Activated CD8-positive, alpha-beta memory T cell treated with anti-CD3 and anti-CD28 coated beads, Interleukin-2, amount 50 U/mL, for 24 hours (primary cell): ENCODE results near the gene UCHL5.
"Not testable (repeated sequence)": the region's sequence is repeated elsewhere in the genome, so short reads cannot be mapped to it uniquely, and the experiment has no call there.

Experiments used
- DNase-seq: peaks from one replicate; pipeline ENCODE4 v3.0.0-alpha.2; 2020; ENCODE audit errors: extremely low read depth

Gene UCHL5

GRCh38 chr1:193065954-193066353 lies 6.8 kb upstream of the UCHL5 start:
- no peak for DNase-seq

DNA sequence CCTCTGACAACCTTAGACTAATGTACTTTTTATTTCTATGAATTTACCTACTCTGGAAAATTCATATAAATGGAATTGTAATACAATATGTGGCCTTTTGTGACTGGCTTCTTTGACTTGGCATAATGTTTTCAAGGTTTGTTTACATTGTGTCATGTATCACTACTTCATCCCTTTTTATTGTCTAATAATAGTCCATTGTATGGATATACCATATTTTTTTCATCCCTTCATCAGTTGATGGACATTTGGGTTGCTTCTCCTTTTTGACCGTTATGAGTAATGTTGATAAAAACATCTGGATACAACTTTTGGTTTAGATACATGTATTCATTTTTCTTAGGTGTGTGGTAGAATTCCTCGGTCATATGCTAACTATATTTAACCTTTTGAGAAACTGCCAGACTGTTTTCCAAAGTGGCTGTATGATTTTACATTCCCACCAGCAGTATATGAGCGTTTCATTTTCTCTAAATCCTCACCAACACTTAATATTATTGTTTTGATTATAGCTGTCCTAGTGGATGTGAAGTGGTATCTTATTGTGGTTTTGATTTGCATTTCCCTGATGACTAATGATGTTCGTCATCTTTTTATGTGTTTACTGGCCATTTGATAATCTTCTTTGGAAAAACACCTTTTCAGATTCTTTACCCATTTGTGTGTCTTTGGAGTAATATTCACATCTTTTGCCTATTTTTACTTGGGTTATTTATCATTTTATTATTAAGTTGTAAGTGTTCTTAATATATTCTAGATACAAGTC lies 3.7 kb upstream of the UCHL5 start:
- DNase-seq: no peak

DNA sequence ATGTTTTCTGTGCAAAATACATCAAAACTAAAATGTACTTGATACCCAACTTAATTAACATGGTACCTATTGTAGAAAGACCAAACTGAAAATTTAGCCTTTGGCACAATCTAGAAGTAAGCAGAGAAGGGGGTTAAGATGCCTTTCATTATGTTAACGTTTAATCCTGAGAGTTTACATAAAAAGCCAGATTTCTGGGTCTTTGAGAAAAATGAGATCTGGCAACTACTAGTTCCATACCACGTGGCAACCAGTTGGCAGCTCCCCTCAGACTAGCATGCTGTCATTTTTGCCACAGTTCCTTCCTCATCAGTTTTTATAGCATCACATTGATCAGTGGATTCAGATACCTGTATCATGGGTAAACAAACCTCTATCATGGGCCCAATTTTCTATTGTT lies 1.8 kb upstream of the UCHL5 start:
- no peak for DNase-seq

- no peak for DNase-seq
Observed at GRCh38 chr1:193060406-193060805, 1.2 kb upstream of the UCHL5 start.

GRCh38 chr1:193060115-193060403 lies 899 bp upstream of the UCHL5 start:
- no peak for DNase-seq

- no peak for DNase-seq
Observed at GRCh38 chr1:193058529-193059281, 455 bp downstream of the UCHL5 start.

DNA sequence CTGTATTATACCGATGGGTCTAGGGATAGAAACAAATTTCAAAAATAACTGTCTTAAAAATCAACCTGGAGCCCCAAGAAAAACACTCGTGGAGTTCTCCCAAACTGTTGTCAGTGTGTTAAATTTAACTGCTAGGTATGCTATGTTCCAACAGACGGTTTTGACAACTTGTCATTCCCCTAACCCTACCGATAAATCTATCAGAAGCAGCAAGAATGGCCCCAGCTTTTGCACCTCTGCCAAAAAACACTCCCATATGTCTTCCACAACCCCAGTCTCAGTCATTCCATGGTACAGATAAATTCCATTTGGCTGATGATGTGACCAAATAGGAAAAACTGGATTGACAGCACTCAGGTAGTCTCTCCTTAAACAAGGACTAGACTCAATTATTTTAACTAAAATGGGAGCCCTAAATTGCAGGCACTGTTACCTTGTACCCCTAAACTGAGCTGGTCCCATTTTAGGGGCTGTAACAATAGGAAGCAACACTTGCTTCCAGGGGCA lies 4.9 kb downstream of the UCHL5 start:
- DNase-seq: no peak

DNA sequence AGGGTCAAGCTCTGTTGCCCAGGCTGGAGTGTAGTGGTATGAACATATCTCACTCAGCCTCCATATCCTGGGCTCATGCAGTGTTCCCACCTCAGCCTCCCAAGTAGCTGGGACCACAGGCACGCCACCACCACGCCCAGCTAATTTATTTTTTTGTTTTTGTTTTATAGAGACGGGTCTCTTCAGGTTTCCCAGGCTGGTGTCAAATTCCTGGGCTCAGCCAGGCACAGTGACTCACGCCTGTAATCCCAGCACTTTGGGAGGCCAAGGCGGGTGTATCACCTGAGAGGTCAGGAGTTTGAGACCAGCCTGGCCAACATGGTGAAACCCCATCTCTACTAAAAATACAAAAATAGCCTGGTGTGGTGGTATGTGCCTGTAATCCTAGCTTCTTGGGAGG lies 10.2 kb downstream of the UCHL5 start:
- DNase-seq: not testable (repeated sequence)

- no peak for DNase-seq
Observed at GRCh38 chr1:193042766-193043691, 16.1 kb downstream of the UCHL5 start.

GRCh38 chr1:193040011-193040410 lies 19.1 kb downstream of the UCHL5 start:
- DNase-seq: no peak

GRCh38 chr1:193036337-193037047 lies 22.7 kb downstream of the UCHL5 start:
- DNase-seq: no peak

- DNase-seq: no peak
Observed at GRCh38 chr1:193033610-193034009, 25.6 kb downstream of the UCHL5 start.

- DNase-seq: not testable (repeated sequence)
Observed at GRCh38 chr1:193032643-193033427, 26.3 kb downstream of the UCHL5 start.

DNA sequence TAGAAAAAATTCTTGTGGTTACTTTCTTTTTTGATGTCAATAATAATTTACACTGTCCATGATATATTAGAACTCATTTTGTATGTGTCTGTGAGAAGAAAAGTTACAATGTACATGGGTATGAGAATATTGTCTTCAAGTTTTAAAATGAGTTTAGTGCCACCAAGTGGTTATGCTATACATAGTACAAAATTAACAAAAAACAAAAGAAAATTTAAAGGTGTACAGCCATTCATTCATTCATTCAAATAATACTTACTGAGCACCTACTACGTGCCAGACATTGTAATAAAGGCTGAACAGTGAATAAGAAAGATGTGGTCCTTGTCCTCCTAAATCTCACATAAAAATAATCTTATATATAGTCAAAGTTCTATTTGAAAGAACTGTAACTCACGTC lies 27.7 kb downstream of the UCHL5 start:
- DNase-seq: no peak

GRCh38 chr1:193030280-193030679 lies 28.9 kb downstream of the UCHL5 start:
- no peak for DNase-seq

DNA sequence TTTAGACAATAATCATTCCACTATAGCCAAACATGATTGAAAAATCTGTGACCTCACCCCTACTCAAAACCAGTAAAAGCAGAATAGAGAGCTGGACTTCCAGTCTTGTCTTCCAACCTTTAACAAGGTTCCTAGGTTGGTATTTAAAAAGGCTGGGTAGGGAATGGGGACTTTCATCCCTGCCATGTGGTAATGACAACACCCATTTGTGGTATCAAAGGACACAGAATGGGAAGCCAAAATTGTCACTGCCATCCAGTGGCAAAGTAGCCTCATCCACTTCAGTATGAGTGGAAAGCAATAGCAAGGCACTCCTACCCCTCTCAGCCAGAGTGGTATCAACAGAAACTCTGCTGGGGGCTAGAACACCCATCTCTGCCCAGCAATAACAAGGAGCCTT lies 33.9 kb downstream of the UCHL5 start:
- no peak for DNase-seq

DNA sequence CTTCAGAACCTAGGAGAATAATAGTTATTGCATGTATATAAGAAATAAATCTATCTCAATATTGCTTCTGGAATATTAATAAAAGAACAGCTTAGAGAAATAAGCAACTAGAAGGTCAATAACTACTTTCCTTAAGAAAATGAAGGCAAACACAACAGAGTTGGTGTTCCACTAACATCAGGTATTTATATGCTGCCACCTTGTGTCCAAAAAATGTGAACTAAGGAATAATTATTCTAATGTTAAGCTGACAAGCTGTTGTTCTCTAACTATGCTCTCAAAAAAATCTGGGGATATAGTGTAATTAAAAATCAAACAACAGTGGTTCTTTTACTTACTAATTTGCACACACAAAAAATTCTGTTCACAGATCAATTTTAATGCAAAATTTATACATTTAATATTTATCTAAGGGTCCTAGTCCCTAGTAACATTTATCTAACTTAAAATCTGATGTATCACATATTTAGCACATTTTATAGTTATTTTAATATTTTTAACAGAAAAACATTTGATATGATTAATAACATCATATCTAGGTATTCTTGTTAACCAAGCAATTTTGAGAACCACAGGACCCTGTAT lies 39.6 kb downstream of the UCHL5 start:
- DNase-seq: no peak

GRCh38 chr1:193016788-193017187 lies 42.4 kb downstream of the UCHL5 start:
- DNase-seq: no peak

DNA sequence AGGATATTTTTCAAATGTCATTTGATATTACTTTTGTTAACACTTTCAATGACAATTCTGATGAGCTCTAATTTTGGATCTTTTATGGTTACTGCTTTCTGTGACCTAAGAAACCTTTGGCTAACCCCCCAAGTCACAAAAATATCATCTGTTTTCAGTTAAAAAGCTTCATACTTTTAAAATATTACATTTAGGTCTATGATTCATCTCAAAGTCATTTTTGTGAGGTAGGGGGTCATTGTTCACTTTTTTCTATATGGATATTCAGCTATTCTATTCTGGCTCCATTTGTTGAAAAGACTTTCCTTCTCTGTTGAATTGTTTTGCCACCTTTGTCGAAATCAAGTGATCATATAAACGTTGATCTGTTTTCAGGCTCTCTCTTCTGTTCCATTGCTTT lies 44.8 kb downstream of the UCHL5 start:
- no peak for DNase-seq

GRCh38 chr1:193013707-193014106 lies 45.5 kb downstream of the UCHL5 start:
- no peak for DNase-seq
